Stimulated activated CD8-positive, alpha-beta memory T cell treated with anti-CD3 and anti-CD28 coated beads, Interleukin-12 subunit alpha, Interleukin-12 subunit beta, amount 100 ng/mL, for 4 hours (primary cell): ENCODE measurements around the gene ZBP1.

ENCODE experiments used
- DNase-seq: peaks from one replicate; pipeline ENCODE4 v3.0.0-alpha.2; 2020; ENCODE audit warnings: low read depth

ZBP1 gene

DNA sequence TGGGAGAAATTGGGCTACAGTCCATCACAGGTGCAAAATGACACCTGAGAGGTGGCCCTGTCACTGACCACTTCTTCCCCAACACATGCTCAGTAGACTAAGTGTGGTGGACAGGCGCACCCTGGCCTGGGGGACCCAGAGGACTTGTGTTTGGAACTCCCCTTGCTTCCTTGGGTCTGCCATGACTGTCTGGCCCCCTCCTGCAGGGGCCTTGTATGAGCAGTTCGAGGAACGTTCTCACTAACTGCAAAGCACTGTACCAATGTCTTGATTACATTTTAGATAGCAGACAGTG is 63.3 kb downstream of the ZBP1 start:
- DNase-seq: no peak

GRCh38 chr20:57555457-57556184 is 64.6 kb downstream of the ZBP1 start:
- DNase-seq: no peak
